ENCODE measurements around the gene BASP1.

The BASP1 gene

GRCh38 chr5:17186256-17186655 is 31.2 kb upstream of the BASP1 start:
- TF ChIP-seq CTCF (IDR thresholded peaks at IDR 0.05) = no peak

GRCh38 chr5:17187011-17187785 is 30.2 kb upstream of the BASP1 start:
- no peak for TF ChIP-seq CTCF (IDR thresholded peaks at IDR 0.05)

GRCh38 chr5:17187786-17188170 is 29.7 kb upstream of the BASP1 start:
- TF ChIP-seq CTCF (IDR thresholded peaks at IDR 0.05) = no peak

- peak; percentile 95 for TF ChIP-seq CTCF (IDR thresholded peaks at IDR 0.05)
These were observed 27.9 kb upstream of the BASP1 start for GRCh38 chr5:17189381-17190036.

GRCh38 chr5:17190242-17190778 is 27.1 kb upstream of the BASP1 start:
- peak; percentile 88 for TF ChIP-seq CTCF (IDR thresholded peaks at IDR 0.05)

- TF ChIP-seq CTCF (IDR thresholded peaks at IDR 0.05) = peak; percentile 31
These were observed 26.5 kb upstream of the BASP1 start for GRCh38 chr5:17190799-17191391.

- no peak for TF ChIP-seq CTCF (IDR thresholded peaks at IDR 0.05)
These were observed 25.2 kb upstream of the BASP1 start for GRCh38 chr5:17192191-17192590.
